ENCODE measurements around the gene COPS2. TPM values are rescaled to one million over a fixed set of nuclear protein-coding genes. Genes with fewer than 3 reads are reported as not detected.

The COPS2 gene
- total and polyA plus RNA-seq, 9 of the 15 experiments (the other 6 are each of a cell fraction or from before 2014, with no cell fraction given), result 66.4 to 154 (median 117) TPM

- TF ChIP-seq ZNF174 (CRISPR knock-in tag; IDR thresholded peaks at IDR 0.05), result no peak
- peak; percentile 85 for TF ChIP-seq NUFIP1 (IDR thresholded peaks at IDR 0.05; ENCODE audit: partially characterized antibody)
- TF ChIP-seq HDAC2 (IDR thresholded peaks at IDR 0.05), result no peak; the same call in 1 of the 2 replicates
- TF ChIP-seq POU5F1 (IDR thresholded peaks at IDR 0.05; ENCODE audit: borderline replicate concordance, low read depth, low read length, partially characterized antibody), result peak; percentile 4
- no peak for TF ChIP-seq BRD9 (IDR thresholded peaks at IDR 0.05; ENCODE audit: low read depth, partially characterized antibody)
- no peak for TF ChIP-seq CUX1 (CRISPR knock-in tag; IDR thresholded peaks at IDR 0.05)
- no peak for TF ChIP-seq ZNF449 (CRISPR knock-in tag; IDR thresholded peaks at IDR 0.05)
- TF ChIP-seq MYC (IDR thresholded peaks at IDR 0.05; ENCODE audit: low read depth, low read length), result peak; percentile 99
- TF ChIP-seq MYC (CRISPR knock-in tag; IDR thresholded peaks at IDR 0.05; ENCODE audit: borderline replicate concordance, low read depth), result no peak; the same call in 1 of the 2 replicates
- no peak for TF ChIP-seq TAL1 (IDR thresholded peaks at IDR 0.05)
- no peak; a peak in 1 of 4 replicates for TF ChIP-seq ZNF639 (CRISPR knock-in tag; conservative IDR thresholded peaks at IDR 0.05 in 1 of 2, IDR thresholded peaks at IDR 0.05 in 1 of 2)
- TF ChIP-seq PHF20 (IDR thresholded peaks at IDR 0.05; ENCODE audit: partially characterized antibody), result peak; percentile 98
- TF ChIP-seq ARID3B (CRISPR knock-in tag; IDR thresholded peaks at IDR 0.05; ENCODE audit: borderline replicate concordance), result no peak
- TF ChIP-seq SIN3B (IDR thresholded peaks at IDR 0.05; ENCODE audit: low read depth), result peak; percentile 41
Measured at GRCh38 chr15:49169880-49170597, 14.6 kb upstream of the COPS2 start, which contains the start of gene GALK2 (continued).
